Keratinocyte (primary cell): ENCODE data around the gene PTPRN2.

ENCODE experiments used
- EZH2 ChIP-seq: IDR thresholded peaks from one replicate; pipeline ENCODE4 v1.6.1; 2012; ENCODE audit warnings: inconsistent platforms, mild to moderate bottlenecking, low read length, moderate library complexity
- TF ChIP-seq, protein P1 (sequence below), 3 experiments: IDR thresholded peaks in 1 of 3; conservative IDR thresholded peaks in 1 of 3; optimal IDR thresholded peaks in 1 of 3; 2 replicates in 2 of 3; 3 replicates in 1 of 3; pipeline versions ENCODE3 to v1.5.1; 2011; ENCODE audit warnings: low read length in 3 of 3, mild to moderate bottlenecking in 3 of 3, moderate library complexity in 2 of 3, control low read depth in 1 of 3, inconsistent platforms in 1 of 3; ENCODE audit not compliant: insufficient read depth in 2 of 3; ENCODE audit errors: extremely low read depth in 1 of 3

GRCh38 chr7:158443014-158443687 lies 144.5 kb downstream of the PTPRN2 start:
- TF ChIP-seq, protein P1, sequence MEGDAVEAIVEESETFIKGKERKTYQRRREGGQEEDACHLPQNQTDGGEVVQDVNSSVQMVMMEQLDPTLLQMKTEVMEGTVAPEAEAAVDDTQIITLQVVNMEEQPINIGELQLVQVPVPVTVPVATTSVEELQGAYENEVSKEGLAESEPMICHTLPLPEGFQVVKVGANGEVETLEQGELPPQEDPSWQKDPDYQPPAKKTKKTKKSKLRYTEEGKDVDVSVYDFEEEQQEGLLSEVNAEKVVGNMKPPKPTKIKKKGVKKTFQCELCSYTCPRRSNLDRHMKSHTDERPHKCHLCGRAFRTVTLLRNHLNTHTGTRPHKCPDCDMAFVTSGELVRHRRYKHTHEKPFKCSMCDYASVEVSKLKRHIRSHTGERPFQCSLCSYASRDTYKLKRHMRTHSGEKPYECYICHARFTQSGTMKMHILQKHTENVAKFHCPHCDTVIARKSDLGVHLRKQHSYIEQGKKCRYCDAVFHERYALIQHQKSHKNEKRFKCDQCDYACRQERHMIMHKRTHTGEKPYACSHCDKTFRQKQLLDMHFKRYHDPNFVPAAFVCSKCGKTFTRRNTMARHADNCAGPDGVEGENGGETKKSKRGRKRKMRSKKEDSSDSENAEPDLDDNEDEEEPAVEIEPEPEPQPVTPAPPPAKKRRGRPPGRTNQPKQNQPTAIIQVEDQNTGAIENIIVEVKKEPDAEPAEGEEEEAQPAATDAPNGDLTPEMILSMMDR (optimal IDR thresholded peaks at IDR 0.05 in 1 of 3, IDR thresholded peaks at IDR 0.05 in 1 of 3, conservative IDR thresholded peaks at IDR 0.05 in 1 of 3; ENCODE audit: extremely low read depth in 1 of 3, insufficient read depth in 2 of 3, low read length in 3 of 3) = no peak
- no peak for TF ChIP-seq EZH2
